ENCODE measurements around the gene ADAM15.
A peak's percentile ranks its signal among the peaks of the same experiment; 100 is the strongest.

The ADAM15 gene

GRCh38 chr1:155011437-155012025 is 39.6 kb upstream of the ADAM15 start:
- in situ Hi-C loops (cut with HindIII; ENCODE audit: low pct_ligation_motif_present, low pct_unique_long_range_greater_than_20kb, low sequenced_read_pairs), result no loop called here
- no peak for DNase-seq

DNA sequence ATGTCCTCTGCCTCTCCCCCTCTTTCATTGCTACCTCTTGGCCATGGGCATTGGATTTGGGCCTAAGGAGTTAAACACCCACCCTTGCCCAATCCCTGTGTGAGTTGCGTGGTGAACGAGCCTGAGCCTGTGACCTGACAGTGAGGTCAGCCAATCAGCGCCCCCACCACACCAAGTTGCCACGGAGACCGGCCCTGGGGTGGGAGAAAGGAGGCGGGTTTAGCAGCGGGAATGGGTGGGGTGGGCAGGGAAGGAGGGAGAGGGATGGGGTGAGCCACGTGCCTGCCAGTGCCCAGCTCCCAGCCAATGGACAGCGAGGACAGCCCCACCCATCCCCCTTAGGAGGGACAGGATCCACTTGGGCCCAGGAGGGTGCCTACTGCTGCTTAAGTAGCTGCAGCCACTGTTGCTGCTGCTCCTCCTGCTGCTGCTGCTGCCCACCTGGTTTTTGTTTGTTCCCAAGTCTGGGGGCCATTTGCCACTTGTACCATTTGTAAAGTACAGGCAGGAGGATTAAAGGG is 39.0 kb upstream of the ADAM15 start:
- no peak for DNase-seq
- in situ Hi-C loops (cut with HindIII; ENCODE audit: low pct_ligation_motif_present, low pct_unique_long_range_greater_than_20kb, low sequenced_read_pairs), result no loop called here

DNA sequence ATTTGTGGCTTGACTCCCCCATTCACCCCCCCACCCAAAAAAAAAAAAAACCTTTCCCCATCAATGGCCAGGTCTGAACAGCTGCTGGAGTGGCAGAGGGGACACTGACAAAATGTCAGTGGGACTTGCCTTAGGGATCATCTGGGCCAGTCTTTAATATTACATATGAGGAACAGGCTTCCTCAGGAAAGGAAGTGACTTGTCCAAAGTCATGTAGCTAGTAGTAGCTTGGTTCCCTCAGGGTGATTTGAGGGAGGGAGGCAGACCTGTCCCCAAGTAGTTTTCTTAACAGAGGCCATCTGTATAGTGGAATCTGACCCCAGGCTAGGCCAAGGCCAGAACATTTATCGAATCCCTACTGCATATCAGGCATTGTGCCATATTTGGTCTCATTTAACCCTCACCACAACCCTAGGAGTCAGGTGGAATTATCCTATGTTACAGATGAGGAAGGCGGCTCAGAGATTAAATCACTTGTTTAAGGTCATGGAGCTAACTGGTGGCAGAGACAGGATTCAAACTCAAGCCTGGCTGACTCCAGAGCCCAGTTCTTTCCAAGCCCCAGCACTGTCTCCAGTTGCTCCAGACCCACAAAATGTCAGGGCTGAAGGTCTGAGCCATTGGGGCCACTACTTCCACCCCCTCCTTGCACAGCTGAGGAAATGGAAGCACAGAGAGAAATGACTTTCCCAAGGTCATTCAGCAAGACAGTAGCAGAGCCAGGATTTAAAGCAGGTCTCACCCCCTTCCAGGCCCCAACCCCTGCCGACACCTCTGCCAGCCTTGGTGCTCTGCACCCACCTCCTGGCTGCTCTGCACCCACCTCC is 38.1 kb upstream of the ADAM15 start:
- in situ Hi-C loops (cut with HindIII; ENCODE audit: low pct_ligation_motif_present, low pct_unique_long_range_greater_than_20kb, low sequenced_read_pairs), result no loop called here
- DNase-seq, result no peak

- DNase-seq, result no peak
- in situ Hi-C loops (cut with HindIII; ENCODE audit: low pct_ligation_motif_present, low pct_unique_long_range_greater_than_20kb, low sequenced_read_pairs), result no loop called here
Observed at GRCh38 chr1:155013632-155014031, 37.5 kb upstream of the ADAM15 start.

DNA sequence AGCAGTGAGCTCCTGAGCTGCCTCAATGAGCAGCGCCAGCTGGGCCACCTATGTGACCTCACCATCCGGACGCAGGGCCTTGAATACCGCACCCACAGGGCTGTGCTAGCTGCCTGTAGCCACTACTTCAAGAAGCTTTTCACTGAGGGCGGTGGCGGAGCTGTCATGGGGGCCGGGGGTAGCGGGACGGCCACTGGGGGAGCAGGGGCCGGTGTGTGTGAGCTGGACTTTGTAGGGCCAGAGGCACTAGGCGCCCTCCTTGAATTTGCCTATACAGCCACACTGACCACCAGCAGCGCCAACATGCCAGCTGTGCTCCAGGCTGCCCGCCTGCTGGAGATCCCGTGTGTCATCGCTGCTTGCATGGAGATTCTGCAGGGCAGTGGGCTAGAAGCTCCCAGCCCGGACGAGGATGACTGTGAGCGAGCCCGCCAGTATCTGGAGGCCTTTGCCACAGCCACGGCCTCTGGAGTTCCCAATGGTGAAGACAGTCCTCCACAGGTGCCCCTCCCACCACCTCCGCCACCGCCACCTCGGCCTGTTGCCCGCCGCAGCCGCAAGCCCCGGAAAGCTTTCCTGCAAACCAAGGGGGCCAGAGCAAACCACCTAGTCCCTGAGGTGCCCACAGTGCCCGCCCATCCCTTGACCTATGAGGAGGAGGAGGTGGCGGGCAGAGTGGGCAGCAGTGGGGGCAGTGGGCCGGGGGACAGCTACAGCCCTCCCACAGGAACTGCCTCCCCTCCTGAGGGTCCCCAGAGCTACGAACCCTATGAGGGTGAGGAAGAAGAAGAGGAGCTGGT is 36.2 kb upstream of the ADAM15 start:
- in situ Hi-C loops (cut with HindIII; ENCODE audit: low pct_ligation_motif_present, low pct_unique_long_range_greater_than_20kb, low sequenced_read_pairs), result no loop called here

DNA sequence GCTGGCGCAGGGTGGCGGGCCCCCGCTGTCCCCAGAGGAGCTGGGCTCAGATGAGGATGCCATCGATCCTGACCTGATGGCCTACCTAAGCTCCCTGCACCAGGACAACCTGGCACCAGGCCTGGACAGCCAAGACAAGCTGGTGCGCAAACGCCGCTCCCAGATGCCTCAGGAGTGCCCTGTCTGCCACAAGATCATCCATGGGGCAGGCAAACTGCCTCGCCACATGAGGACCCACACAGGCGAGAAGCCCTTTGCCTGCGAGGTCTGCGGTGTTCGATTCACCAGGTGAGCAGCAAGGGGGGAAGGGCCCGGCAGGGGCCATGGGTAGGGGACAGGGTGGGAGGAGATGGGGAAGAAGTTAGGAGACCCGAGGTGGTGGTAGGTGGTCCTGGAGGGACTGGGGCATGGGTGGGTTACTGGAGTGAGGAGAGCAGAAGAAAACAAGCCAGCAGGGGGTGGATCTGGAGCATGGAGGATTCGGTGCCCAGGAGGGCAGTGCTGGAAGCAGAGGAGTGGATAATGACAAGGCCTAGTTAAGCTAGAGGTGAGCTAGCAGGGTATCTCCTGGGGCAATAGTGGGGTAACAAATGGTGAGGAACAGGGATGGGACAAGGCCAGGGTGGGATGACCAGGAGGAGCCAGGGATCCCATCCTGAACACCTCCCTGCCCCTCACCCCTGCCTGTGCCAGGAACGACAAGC is 35.4 kb upstream of the ADAM15 start:
- in situ Hi-C loops (cut with HindIII; ENCODE audit: low pct_ligation_motif_present, low pct_unique_long_range_greater_than_20kb, low sequenced_read_pairs), result no loop called here
- no peak for DNase-seq

More for the DNA sequence above, 36.2 kb upstream of the ADAM15 start:
- no peak for DNase-seq

DNA sequence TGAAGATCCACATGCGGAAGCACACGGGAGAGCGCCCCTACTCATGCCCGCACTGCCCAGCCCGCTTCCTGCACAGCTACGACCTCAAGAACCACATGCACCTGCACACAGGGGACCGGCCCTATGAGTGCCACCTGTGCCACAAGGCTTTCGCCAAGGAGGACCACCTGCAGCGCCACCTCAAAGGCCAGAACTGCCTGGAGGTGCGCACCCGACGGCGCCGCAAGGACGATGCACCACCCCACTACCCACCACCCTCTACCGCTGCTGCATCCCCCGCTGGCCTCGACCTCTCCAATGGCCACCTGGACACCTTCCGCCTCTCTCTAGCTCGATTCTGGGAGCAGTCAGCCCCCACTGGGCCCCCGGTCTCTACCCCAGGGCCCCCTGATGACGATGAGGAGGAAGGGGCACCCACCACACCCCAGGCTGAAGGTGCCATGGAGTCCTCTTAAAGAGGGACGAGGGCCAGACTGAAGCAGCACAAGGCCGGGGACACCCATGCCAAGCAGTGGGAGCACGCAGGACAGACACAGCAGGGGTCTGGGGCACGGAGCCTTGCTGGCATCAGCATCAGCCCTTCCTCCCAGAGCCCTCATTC is 34.8 kb upstream of the ADAM15 start:
- DNase-seq, result no peak
- in situ Hi-C loops (cut with HindIII; ENCODE audit: low pct_ligation_motif_present, low pct_unique_long_range_greater_than_20kb, low sequenced_read_pairs), result no loop called here

- peak; percentile 95 for DNase-seq
- in situ Hi-C loops (cut with HindIII; ENCODE audit: low pct_ligation_motif_present, low pct_unique_long_range_greater_than_20kb, low sequenced_read_pairs), result no loop called here
Observed at GRCh38 chr1:155017041-155017945, 33.8 kb upstream of the ADAM15 start.

DNA sequence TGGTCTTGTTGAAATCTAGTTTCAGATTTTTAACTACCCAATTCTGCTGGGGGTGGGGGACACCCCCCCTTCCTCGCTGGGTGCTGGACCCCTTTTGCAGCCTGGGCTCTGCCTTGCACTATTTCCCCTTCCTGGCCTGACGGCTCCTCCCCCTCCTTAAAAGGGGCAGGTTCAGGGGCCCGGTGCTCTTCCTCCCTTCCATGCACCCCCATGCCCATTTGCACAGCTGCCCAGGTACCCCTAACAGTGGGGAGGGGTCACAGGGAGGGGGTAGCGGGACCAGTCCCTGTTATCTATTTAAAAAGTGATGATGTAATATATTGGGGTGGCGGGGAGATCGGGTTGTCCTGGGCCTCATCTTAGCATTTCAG is 33.2 kb upstream of the ADAM15 start:
- no peak for DNase-seq
- in situ Hi-C loops (cut with HindIII; ENCODE audit: low pct_ligation_motif_present, low pct_unique_long_range_greater_than_20kb, low sequenced_read_pairs), result no loop called here

GRCh38 chr1:155018617-155019348 is 32.3 kb upstream of the ADAM15 start:
- DNase-seq, result peak; percentile 37
- in situ Hi-C loops (cut with HindIII; ENCODE audit: low pct_ligation_motif_present, low pct_unique_long_range_greater_than_20kb, low sequenced_read_pairs), result no loop called here

DNA sequence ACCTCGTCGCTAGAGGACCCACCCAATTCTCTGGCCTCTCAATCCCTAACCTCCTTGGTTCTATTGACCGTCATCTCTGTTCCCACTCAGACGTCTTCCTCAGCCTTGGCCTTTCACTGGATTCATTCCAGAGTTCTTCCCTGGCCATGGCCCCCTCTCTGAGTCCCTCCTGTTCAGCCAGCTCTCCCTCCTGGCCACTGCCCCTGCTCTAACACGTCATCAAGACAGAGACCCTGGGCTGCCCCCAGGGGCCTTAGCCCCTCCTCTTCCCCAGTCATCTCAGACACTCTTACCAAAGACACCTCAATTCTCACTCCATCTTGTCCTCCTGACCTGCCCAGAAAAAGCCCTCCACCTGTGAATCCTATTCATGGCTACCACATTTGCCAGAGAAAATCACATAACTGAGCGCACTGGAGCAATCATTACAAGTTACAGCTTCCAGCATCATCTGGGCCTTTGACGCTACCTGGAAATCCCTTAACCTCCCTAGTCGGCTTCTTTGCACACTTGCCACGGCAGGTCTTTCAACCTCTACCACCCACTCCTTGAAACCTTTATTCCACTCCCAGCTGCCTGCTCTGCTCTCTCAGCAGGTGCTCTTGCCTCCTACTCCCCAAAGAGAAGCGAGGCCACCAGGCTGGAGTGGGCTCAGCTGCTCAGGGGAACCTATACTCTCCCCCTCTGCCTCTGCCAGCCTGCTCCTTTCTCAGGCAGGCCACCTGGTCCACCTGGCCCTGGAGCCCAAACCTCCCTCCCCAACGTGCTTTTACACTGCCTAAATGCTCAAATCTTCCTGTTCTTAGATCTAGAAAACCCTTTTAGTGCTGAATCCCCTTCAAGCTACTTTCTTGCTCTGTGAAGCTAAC is 31.5 kb upstream of the ADAM15 start:
- in situ Hi-C loops (cut with HindIII; ENCODE audit: low pct_ligation_motif_present, low pct_unique_long_range_greater_than_20kb, low sequenced_read_pairs), result no loop called here
- no peak for DNase-seq

DNA sequence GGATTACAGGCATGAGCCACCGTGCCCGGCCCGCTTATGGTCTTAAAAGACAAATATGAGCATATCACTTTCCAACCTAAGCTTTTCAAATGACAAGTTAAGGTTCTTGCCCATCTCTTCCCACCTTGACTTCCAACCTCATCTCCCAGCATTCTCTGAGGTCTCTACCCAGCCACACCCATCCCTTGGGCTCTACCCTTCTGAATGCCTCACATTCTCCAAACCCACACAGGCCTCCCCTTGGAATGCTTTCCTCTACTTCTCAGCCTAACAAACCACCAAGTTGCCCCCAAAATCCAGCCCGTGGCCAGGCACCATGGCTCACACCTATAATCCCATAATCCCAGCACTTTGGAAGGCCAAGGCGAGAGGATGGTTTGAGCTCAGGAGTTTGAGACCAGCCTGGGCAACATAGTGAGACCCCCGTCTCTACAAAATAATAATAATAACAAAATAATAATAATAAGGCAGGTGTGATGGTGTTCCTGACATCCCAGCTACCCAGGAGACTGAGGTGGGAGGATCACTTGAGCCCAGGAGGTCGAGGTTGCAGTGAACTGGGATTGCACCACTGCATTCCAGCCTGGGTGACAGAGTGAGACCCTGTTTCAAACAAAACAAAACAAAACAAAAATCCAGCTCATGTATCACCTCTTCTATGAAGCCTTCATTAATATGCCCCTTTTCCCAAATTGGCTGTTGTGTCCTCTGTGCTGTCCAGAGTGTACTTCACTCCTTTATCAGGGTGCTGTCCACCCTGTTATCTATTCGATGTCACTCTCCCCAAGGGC is 28.8 kb upstream of the ADAM15 start:
- in situ Hi-C loops (cut with HindIII; ENCODE audit: low pct_ligation_motif_present, low pct_unique_long_range_greater_than_20kb, low sequenced_read_pairs), result no loop called here
- no peak for DNase-seq

DNA sequence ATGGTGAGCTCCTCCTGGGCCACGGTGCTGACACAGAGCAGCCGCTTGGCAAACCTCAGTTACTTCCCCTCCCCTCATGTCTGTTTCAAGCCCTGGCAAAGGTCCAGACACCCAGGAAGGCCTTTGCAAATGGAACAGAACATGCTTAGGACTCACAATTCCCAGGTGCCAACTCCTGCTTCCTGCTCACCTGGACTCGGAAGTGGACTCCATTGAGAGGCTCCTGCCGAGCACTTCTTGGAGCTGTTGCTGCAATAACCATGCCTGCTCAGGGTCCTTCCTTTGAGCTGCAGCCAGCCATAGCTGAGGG is 28.2 kb upstream of the ADAM15 start:
- no peak for DNase-seq
- in situ Hi-C loops (cut with HindIII; ENCODE audit: low pct_ligation_motif_present, low pct_unique_long_range_greater_than_20kb, low sequenced_read_pairs), result no loop called here

DNA sequence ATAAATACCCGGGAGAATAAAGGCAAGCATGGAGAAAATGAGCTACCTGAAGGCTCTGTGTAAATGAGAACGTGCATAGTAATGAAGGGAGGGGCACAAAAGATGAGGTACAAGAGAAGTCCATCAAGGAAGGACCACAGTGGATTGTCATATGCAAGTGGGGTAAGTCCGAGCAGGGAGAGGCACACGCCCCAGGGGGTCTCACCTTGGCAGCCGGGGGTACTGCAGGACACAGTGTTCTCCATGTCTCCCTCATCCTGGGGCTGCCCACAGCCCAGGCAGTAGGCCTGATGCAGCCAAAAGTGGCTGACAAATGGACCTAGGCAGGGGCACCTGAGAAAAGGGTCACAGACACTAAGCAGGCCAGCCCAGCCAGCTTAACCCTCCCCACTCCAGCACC is 27.5 kb upstream of the ADAM15 start:
- in situ Hi-C loops (cut with HindIII; ENCODE audit: low pct_ligation_motif_present, low pct_unique_long_range_greater_than_20kb, low sequenced_read_pairs), result no loop called here
- no peak for DNase-seq

DNA sequence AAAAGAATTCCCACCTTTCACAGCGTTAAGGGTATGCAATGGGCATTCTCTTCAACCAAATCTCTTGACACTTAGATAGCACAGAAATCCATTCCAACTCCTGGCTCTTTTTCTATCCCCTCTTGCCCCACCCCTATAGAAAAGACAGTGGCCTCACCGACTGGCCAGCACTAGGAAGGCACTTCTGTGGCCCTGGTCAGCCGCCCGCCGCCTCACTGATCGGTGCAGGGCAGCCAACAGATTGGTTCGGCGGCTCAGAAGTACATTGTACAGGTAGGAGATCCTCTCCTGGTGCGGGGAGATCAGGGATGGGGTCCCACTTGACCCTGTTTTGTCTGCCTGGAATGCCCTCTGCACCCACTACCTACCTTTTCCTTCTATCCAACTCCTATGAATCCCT is 26.8 kb upstream of the ADAM15 start:
- DNase-seq, result no peak
- in situ Hi-C loops (cut with HindIII; ENCODE audit: low pct_ligation_motif_present, low pct_unique_long_range_greater_than_20kb, low sequenced_read_pairs), result no loop called here

GRCh38 chr1:155026154-155026553 is 25.0 kb upstream of the ADAM15 start:
- in situ Hi-C loops (cut with HindIII; ENCODE audit: low pct_ligation_motif_present, low pct_unique_long_range_greater_than_20kb, low sequenced_read_pairs), result no loop called here
- no peak for DNase-seq

Measured in ACHN (cell line).